Activated CD8-positive, alpha-beta memory T cell treated with anti-CD3 and anti-CD28 coated beads for 36 hours (primary cell): ENCODE measurements around the gene MSANTD4. TPM values are rescaled to one million over a fixed set of nuclear protein-coding genes. Genes with fewer than 3 reads are reported as not detected.
"Not testable (repeated sequence)": the region's sequence is repeated elsewhere in the genome, so short reads cannot be mapped to it uniquely, and the experiment has no call there.

Experiments used
- CTCF ChIA-PET: fragments of 350-600 bp; sonication (Branson Sonifier 250); formaldehyde crosslinking; loops from one replicate; lab custom pipeline; 2021; ENCODE audit warnings: antibody characterized with exemption; lab: Charles Lee
- POLR2A ChIA-PET: fragments of 350-600 bp; sonication (Branson Sonifier 250); formaldehyde crosslinking; loops from one replicate; lab custom pipeline; 2021; ENCODE audit warnings: antibody characterized with exemption; lab: Charles Lee
- total RNA-seq, 2 experiments: library from RNA; stranded (reverse); gene quantifications; one replicate each; pipeline ENCODE4 v1.2.3, GENCODE V29; 2021

Gene MSANTD4
- total RNA-seq, 2 experiments from 2014 or later: 17.0 to 18.8 TPM

DNA sequence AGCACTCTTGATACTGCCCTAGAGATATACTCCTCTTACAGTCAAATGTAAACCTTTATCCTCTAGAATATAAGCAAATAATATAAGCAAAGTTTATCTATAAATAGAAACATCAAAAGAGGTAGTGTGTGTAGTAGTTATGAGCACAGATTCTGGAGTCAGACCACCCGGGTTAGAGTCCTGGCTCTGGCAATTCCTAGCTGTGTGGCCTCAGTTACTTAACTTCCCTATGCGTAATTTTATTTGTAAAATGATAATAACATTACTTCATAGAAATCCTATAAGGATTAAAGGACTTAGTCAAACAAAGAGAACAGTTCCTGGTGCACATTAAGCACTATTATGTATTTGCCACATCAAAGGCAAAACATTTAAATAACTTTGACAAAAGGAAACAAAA is 7.0 kb downstream of the MSANTD4 start:
- CTCF ChIA-PET: no interaction called here
- POLR2A ChIA-PET: no interaction called here

DNA sequence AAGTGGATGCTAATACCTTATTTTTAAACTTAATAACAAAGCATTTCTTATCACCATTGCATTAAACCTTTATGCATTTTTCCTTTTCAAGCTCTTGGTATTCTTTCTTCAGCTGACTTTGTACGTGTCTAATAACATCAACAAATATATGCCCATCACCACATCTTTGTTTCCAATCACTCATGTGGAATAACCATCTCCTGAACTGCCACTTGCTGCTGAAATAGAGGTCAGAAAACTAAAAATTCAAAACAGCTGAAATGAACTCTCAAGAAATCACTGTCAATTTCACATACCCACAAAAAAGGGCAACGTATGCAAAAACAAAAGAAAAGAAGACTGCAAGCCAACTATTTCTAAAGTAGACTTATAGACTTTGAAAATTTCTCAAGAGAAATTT is 7.4 kb downstream of the MSANTD4 start:
- ChIA-PET POLR2A (no interaction called here), CTCF (no interaction called here)

DNA sequence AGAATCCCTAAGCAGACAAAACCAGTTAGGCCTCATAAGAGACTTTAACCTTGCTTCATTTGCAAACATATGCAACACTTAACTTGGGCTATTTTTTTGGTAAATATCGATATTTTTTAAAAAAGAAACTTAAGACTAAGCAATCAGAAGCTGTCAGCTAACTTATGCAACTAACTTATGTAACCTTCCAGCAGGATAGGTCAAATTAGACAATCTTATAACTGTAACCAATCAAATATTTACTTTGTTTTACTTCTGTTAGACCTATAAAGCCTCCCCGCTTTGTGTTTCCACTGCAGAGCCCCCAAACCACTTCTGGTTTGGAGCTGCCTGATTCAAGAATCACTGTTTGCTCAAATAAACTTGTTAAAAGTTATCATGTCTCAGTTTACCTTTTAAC is 8.0 kb downstream of the MSANTD4 start:
- POLR2A ChIA-PET: no interaction called here
- CTCF ChIA-PET: no interaction called here

DNA sequence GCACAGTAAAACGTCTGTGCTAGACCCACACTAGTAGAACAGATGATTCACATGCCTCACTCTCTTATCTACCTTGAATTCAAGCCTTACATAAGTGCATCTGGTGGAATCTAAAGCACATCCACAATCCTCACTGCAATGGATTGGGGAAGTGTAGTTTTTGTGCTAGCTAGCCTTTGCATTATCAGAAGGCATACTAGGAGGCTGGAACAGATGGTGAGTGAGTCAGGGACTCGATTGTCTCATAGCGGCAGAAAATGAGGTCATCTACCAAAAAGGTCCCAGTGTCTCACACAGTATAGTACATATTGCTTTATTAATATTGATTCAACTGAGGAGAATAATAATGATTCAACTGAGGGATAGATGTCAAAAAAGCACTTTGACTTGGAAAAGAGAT is 9.3 kb downstream of the MSANTD4 start:
- CTCF ChIA-PET: no interaction called here

DNA sequence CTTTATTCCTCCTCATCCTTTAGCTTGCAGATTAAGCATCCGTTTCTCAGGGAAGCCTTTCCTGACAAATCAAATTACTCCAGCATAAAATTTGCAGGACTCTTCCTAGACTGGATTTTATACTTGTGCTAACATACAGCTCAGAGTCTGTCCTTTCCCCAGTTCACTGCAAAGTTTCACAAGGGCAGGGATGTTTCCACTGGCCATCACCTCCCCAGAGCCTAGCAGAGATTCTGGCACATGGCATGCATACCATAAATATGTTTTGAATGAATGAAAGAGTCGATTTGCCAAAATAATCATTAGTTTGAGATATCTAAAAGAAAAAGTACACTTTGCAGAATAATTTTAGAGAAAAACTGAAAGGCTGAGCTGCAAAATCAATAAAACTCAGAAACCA is 10.6 kb downstream of the MSANTD4 start:
- ChIA-PET CTCF (no interaction called here), POLR2A (no interaction called here)

More for the DNA sequence above, 9.3 kb downstream of the MSANTD4 start:
- POLR2A ChIA-PET: no interaction called here

DNA sequence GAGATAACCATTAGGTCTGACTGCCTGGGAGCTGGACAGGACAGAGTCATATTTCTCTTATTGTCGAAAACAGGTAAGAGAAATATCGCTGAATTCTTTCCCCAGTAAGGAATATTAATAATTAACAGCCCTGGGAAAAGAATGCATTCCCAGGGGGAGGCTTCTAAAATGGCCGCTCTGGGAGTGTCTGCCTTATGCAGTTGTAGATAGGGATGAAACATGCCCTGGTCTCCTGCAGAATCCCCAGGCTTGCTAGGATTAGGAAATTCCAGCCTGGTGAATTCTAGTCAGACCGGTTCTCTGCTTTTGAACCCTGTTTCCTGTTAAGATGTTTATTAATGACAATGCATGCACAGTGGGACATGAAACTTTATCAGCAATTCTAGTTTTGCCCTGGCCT is 18.9 kb downstream of the MSANTD4 start:
- CTCF ChIA-PET, POLR2A ChIA-PET: not testable (repeated sequence)

DNA sequence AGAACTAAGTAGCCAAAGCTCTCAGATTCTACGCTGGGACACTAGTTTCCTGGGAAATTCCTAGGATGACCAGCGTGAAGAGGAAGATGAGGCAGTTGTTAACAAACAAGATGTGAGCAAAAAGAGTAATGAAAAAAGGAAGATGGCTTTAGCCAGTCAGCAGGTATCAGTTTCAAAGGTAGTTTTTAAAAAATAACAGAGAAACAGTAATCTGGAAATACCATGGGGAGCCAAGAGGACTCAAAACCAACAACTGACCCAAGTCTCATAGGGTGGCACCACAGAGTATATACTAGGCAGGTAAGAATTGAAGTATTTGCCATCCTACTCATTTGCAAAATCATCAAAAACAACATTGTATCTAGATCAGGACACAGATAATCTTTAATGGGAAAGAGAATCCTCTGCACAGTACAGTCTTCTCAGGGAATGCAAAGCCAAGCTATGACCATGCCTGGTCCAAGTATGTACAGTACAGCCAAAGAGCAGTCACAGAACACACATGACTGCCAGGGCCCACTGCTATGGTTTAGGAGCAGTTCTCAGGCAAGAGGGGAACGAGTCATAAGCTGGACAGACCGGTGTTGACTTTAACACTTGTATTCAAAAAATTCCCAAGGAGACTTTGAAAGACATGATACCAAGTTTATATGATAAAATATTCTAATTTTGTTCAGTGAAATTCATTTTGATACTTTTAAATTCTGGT is 20.6 kb downstream of the MSANTD4 start:
- ChIA-PET CTCF (no interaction called here), POLR2A (no interaction called here)

DNA sequence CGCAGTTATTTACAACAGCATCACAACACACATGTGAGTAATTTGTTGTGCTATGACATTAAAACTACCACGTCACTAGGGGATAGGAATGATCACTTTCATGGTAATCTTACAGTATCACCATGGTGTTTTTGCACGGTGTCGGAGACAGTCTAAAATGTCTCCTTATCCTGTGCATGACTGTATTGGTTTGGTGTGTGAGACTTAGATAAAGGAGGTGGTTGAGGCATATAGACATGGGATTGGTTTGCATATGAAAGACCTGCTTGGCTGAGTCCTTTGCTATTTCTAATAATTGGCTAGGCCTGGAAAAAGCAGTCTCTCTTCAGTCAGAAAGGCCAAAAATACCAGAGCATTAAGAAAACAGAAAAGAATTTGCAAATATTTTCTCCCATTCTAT is 30.2 kb downstream of the MSANTD4 start:
- CTCF ChIA-PET: no interaction called here
- POLR2A ChIA-PET: no interaction called here

DNA sequence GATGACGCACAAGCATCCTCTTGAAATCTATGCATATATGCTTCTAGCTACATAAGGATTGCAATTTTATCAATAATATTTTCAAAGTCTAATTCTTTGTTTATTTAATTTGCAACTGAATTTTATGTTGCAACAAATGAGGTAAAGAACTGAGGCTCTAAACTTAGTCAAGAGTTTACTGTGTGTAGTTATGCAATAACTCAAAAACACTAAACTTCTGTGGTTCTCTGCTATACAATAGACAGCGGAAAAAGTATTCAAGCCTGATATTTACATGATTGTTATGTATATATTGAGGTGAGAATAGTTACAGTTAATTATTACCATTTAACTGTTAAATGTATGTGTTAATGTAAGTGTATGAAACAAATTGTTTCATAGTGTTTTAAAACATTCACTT is 32.9 kb downstream of the MSANTD4 start:
- POLR2A ChIA-PET: no interaction called here

DNA sequence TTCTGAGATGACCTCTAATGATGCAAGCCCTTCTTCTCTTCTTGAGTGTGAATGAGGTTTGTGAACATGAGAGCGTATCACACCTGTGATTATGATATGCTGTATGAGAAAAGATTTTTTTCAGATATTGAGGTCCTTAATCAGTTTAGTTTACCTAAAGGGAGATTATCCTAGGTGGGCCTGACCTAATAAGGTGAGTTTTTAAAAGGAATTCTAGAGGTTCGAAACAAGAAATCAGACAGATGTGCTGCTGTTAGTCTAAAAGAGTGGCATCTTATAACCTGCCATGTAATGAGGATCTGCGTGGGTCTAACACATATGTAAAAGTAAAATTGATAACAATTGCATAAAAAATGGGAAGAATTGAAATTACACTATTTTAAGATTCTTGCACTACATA is 33.8 kb downstream of the MSANTD4 start:
- POLR2A ChIA-PET: no interaction called here
- CTCF ChIA-PET: no interaction called here

More for the DNA sequence above, 32.9 kb downstream of the MSANTD4 start:
- CTCF ChIA-PET: no interaction called here

DNA sequence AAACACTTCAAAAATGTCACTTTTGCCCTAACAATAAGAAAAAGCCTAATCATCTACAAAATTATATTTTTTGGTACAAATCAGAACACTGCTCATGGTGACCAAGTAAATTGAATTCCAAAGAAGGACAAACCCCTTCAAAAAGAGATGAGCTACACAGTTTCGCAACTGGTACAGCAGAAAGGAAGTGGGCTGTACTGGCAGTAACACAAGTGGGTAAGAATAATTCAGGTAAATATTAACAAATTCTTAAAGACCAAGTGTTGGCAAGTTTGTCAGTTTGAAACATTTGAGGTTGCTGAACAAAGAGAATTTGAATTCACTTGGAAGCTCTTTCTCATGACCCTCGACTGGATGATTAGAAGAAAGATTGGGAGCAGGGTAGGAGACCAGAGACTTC is 35.5 kb downstream of the MSANTD4 start:
- ChIA-PET CTCF (interaction anchor here (0.5 kb wide), 1 partner anchor 341 kb away, joined by 3 read pairs; no protein-coding TSS in a partner anchor), POLR2A (no interaction called here)

DNA sequence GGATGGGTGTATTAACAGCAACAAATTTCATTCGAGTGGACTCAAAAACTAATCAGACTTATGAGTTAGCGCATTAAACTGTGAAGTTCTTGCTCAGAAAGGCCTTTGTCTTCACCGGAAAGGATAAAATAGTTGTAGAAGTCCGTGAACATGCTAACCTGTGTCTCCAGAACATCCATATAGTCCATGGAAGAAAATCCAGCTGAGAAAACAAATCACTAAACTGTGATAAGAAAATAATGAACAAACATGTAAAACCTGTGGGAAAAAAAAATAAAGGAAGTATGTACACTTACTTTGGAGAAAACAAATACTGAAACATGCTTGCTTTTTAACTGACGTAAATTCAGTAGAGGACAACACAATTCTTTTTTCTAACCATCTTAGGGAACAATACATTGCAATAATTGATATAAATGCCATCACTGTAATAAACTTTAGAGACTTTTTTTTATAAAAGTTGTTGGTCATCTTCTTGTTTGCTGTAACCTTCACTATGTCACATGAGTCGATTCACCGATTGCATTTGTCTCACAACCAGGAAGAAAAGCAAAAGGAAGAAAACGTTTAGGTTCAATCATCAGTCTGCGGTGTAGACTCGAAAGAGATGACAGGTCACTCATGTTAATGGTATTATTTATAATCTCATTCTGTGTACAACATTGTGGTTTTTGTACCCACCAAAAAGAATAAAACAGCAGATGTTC is 41.9 kb downstream of the MSANTD4 start:
- POLR2A ChIA-PET: no interaction called here
- CTCF ChIA-PET: interaction anchor here (0.6 kb wide), 1 partner anchor 94 kb away, joined by 3 read pairs; no protein-coding TSS in a partner anchor

DNA sequence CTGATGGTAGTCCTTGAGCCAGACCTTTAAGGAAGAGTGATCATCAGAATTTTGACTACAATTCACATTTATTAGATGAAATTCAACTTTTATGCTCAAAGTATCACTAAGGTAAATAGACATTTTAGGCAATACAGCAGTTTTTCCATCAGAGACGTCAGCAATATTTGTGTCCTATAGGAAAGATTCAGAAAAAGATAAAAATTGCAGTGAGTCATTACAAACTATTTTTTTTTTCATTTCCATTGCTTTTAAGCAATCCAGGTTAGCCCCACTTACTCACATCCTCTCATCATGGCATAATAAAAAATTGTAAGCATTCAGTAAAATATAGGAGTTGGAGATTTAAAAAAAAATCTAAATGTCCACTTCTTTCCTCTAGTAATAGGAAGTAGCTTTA is 46.9 kb downstream of the MSANTD4 start:
- ChIA-PET POLR2A (no interaction called here), CTCF (no interaction called here)

DNA sequence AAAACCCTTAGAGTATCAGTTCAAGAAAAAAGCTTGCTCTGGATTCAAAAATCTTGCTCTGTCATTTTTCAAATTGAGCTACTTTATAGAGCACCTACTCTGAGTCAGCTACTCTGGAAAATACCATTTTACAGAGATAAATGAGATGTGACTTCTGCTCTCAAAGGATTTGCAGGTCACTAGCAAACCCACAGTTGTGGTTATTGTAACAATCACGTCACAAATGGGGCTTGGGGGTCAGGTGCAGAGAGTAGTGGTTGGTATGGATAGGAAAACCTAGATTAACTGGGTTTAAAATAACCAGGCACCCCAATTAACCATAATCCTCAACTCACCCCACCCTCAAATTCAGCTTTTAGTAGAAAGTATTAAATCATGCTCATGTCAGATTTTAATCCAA is 52.3 kb downstream of the MSANTD4 start:
- ChIA-PET POLR2A (no interaction called here), CTCF (no interaction called here)

DNA sequence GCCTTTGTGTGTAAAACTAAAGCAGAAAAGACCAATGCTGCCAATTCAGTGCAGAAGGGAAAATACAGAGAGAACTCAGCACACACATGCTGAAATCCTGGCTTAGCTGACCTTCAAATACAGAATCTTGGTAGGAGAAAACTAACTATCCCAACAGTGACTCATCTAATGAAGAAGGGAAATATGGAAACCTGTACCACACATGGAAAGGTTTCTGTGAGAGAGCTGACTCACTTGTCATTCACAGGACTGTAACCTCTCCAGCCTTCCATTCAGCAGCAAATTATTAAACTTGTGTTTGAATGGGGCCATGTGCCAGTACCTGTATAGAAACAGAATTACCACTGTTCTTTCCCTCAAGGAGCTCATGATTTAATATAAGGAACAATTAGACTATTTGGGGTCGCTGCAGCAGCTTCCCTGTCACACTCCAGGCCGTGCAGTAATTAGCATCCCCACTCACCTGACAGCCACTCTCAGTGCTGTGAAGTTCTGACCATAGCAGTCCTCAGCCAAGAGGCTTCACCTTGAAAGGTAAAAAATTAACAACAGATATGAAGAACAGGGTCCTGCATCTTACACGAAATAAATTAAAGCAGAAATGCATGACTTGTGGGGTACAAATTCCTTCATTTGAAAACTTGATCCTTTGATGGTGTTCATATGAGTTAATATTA is 53.9 kb downstream of the MSANTD4 start:
- POLR2A ChIA-PET: no interaction called here
- CTCF ChIA-PET: no interaction called here

DNA sequence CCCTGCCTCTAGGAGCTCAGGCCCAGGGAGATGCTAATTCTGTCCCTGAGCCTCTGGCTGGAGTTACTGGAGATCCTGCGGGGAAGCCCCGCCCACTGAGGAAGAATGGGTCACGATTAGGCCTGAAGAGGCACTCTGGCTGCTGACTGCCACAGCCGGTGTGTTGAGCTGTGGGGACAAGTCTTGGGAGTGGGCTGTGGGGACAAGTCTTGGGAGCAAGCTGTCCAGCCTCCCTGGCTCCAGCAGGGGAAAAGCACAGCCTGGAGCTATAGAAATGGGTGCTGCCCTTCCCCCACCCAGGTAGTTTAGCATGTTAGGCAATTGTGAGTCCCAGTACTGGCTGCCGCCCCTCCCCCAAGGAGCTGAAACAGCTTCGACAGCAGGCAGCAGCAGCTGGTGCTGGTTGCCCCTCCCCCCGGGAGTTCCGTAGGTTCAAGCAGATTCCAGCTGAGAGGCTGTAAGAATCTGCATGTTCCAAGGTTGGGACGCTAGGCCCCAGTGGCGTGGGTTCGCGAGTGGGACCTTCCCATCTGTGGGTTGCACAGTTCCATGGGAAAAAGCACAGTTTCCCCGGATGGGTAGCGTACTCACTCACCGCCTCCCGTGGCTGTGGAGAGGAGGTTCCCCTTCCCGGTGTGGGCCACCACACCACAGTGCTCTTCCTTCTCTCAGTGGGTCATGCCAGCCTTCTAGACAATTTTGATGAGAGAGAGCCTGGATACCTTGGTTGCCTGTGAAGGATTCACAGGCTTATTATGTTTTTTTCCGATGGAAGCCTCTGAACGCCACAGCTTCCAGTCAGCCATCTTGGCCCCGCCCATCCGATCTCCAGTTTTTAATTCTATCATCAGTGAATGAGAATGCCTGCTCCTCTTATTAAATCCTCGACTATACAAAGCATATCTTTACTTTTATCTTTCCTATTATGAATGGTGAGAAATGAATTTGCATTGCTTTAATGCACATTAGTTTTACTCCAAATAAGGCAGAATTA is 61.5 kb downstream of the MSANTD4 start:
- POLR2A ChIA-PET: no interaction called here
- CTCF ChIA-PET: no interaction called here
